Epithelial cell of proximal tubule (primary cell): ENCODE data around the gene SH3GLB1. TPM values are rescaled to one million over a fixed set of nuclear protein-coding genes. Genes with fewer than 3 reads are reported as not detected.

Source experiments
- DNase-seq: peaks from one replicate; pipeline ENCODE4 v3.0.0-alpha.2; 2011; ENCODE audit warnings: low read depth
- H3K4me3 ChIP-seq: 2 replicates; pipeline ENCODE4 v1.5.1; 2011; ENCODE audit warnings: low read depth, mild to moderate bottlenecking, low read length
- total RNA-seq: library from RNA; depleted of rRNA; stranded (reverse); fragments of >200 nt; gene quantifications from 2 replicates; pipeline ENCODE4 v1.2.3, GENCODE V29; 2015
- TF ChIP-seq, protein P1 (sequence below): conservative IDR thresholded peaks from 2 replicates; pipeline ENCODE4 v1.5.1; 2012; ENCODE audit warnings: low read depth, mild to moderate bottlenecking, low read length

Gene SH3GLB1
- total RNA-seq, 1 donor from 2014 or later = 19.7 TPM

DNA sequence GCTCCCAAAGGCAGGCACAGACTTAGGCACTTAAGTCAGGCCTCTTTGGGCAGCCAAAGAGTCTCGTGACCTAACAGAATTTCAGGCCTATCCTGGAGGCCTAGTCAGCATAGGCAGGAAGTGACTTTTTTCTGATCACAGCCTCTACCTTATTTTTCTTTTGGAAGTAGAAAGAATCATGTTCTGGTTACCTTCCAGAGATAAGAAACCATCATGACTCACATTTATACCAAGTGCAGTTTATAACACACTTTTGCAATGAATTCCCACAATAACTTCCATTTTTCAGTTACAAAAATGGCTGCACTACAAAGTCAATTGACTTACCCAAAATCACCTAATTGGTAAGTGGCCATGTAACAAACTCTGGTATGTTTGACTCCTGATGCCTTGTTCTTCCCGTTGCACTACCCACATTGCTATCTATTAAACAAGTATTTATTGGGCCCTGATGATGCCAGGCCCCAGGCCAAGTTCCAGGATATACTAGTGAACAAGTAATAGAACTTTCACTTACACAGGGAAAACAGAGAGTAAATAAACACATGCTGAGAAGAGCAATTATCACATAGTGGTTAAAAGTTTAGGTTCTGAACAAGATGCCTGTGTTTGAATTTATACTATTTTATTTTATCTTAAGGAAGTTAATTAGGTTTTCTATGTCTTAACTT lies 74.3 kb downstream of the SH3GLB1 start:
- no peak overlapping the region for H3K4me3 ChIP-seq
- TF ChIP-seq, protein P1, sequence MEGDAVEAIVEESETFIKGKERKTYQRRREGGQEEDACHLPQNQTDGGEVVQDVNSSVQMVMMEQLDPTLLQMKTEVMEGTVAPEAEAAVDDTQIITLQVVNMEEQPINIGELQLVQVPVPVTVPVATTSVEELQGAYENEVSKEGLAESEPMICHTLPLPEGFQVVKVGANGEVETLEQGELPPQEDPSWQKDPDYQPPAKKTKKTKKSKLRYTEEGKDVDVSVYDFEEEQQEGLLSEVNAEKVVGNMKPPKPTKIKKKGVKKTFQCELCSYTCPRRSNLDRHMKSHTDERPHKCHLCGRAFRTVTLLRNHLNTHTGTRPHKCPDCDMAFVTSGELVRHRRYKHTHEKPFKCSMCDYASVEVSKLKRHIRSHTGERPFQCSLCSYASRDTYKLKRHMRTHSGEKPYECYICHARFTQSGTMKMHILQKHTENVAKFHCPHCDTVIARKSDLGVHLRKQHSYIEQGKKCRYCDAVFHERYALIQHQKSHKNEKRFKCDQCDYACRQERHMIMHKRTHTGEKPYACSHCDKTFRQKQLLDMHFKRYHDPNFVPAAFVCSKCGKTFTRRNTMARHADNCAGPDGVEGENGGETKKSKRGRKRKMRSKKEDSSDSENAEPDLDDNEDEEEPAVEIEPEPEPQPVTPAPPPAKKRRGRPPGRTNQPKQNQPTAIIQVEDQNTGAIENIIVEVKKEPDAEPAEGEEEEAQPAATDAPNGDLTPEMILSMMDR = no peak
- no peak for DNase-seq

- TF ChIP-seq, protein P1 = no peak
- no peak overlapping the region for H3K4me3 ChIP-seq
- no peak for DNase-seq
Observed at GRCh38 chr1:86779308-86780191, 75.2 kb downstream of the SH3GLB1 start.

- TF ChIP-seq, protein P1 = no peak
- DNase-seq = no peak
- no peak overlapping the region for H3K4me3 ChIP-seq
Observed at GRCh38 chr1:86782482-86782881, 78.1 kb downstream of the SH3GLB1 start.

GRCh38 chr1:86787621-86788020 lies 83.2 kb downstream of the SH3GLB1 start:
- DNase-seq = no peak
- TF ChIP-seq, protein P1 = no peak

GRCh38 chr1:86788300-86789206 lies 84.2 kb downstream of the SH3GLB1 start:
- no peak overlapping the region for H3K4me3 ChIP-seq
- TF ChIP-seq, protein P1 = no peak
- peak; percentile 36 for DNase-seq

More at GRCh38 chr1:86787621-86788020, 83.2 kb downstream of the SH3GLB1 start:
- H3K4me3 ChIP-seq = no peak overlapping the region

GRCh38 chr1:86795316-86795715 lies 90.9 kb downstream of the SH3GLB1 start:
- TF ChIP-seq, protein P1 = no peak
- DNase-seq = no peak
- H3K4me3 ChIP-seq = no peak overlapping the region
